Activated T-cell treated with anti-CD3 and anti-CD28 coated beads for 48 hours (primary cell): ENCODE measurements around the gene NR2F1.

Experiments used
- DNase-seq: peaks from one replicate; pipeline ENCODE4 v3.0.0-alpha.2; 2020; ENCODE audit warnings: low read depth

The NR2F1 gene

GRCh38 chr5:93604644-93605515 lies 21.9 kb downstream of the NR2F1 start:
- DNase-seq: no peak

- no peak for DNase-seq
Measured at GRCh38 chr5:93606382-93606752, 23.3 kb downstream of the NR2F1 start.

- no peak for DNase-seq
Measured at GRCh38 chr5:93607367-93608258, 24.6 kb downstream of the NR2F1 start.

- no peak for DNase-seq
Measured at GRCh38 chr5:93608855-93609254, 25.8 kb downstream of the NR2F1 start.

- no peak for DNase-seq
Measured at GRCh38 chr5:93609762-93610161, 26.7 kb downstream of the NR2F1 start.

GRCh38 chr5:93610581-93611272 lies 27.7 kb downstream of the NR2F1 start:
- no peak for DNase-seq

- DNase-seq: no peak
Measured at GRCh38 chr5:93611273-93611975, 28.4 kb downstream of the NR2F1 start.

GRCh38 chr5:93611976-93612854 lies 29.2 kb downstream of the NR2F1 start:
- no peak for DNase-seq

- DNase-seq: no peak
Measured at GRCh38 chr5:93612855-93613243, 29.8 kb downstream of the NR2F1 start.

- no peak for DNase-seq
Measured at GRCh38 chr5:93616538-93617174, 33.6 kb downstream of the NR2F1 start.

GRCh38 chr5:93620487-93621326 lies 37.7 kb downstream of the NR2F1 start:
- DNase-seq: peak; percentile 51

- no peak for DNase-seq
Measured at GRCh38 chr5:93621327-93621798, 38.3 kb downstream of the NR2F1 start.

- DNase-seq: no peak
Measured at GRCh38 chr5:93622240-93622885, 39.3 kb downstream of the NR2F1 start.

GRCh38 chr5:93623153-93623552 lies 40.1 kb downstream of the NR2F1 start:
- no peak for DNase-seq

- DNase-seq: no peak
Measured at GRCh38 chr5:93626801-93627200, 43.8 kb downstream of the NR2F1 start.

GRCh38 chr5:93632327-93632726 lies 49.3 kb downstream of the NR2F1 start:
- DNase-seq: no peak

GRCh38 chr5:93635991-93636390 lies 53.0 kb downstream of the NR2F1 start:
- DNase-seq: no peak

GRCh38 chr5:93636837-93637236 lies 53.8 kb downstream of the NR2F1 start:
- DNase-seq: no peak

GRCh38 chr5:93637697-93638096 lies 54.7 kb downstream of the NR2F1 start:
- no peak for DNase-seq
